Activated CD4-positive, alpha-beta T cell treated with anti-CD3 and anti-CD28 coated beads for 4 hours (primary cell): Measurements from ENCODE around the gene SLC11A1.

Experiments
- DNase-seq, 2 donors: peaks; one replicate each; pipeline ENCODE4 v3.0.0-alpha.2; 2020

SLC11A1 gene

DNA sequence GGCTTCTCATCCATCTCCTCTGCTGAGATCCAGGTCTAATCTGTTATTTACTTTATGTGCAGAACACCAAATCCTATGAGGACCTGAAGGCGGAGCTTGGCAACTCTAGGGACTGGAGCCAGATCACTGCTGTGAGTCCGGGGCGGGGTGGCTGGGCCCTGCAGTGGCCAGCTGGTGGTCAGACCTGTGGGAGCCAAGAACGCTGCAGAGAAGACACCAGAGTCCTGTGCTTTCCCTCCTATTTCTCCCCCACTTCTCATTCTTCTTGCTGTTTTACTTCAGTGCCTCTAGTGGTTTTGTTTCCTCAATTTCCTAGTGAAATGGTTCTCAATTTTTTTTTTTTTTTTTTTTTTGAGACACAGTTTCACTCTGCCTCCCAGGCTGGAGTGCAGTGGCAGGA is 56.5 kb downstream of the SLC11A1 start:
- no peak for DNase-seq

GRCh38 chr2:218444692-218445357 is 62.8 kb downstream of the SLC11A1 start:
- no peak for DNase-seq

DNA sequence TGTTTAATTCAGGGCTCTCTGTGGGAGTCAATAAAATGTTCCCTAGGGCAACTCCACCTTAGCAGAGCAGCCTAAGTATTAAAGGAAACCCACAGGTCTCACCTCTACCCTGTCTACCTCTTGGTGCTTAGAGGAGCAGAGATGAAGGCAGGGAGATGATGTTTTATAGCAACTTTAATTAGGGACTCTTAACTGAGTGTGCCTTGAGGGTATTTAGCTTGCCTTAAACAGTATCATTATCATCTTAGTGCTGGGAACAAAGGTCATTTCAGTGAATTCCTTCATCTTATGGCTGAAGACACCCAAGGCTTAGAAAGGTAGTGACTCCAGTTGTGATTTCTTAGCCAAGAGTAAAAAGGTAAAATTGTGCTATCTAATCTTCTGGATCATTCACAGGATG is 63.5 kb downstream of the SLC11A1 start:
- no peak for DNase-seq
